Adrenal gland (tissue), 12 donors: ENCODE results near the gene PCGF6. TPM values are rescaled to one million over a fixed set of nuclear protein-coding genes. Genes with fewer than 3 reads are reported as not detected.
"Not testable (repeated sequence)": the region's sequence is repeated elsewhere in the genome, so short reads cannot be mapped to it uniquely, and the experiment has no call there.

Source experiments
- DNase-seq, 7 donors: peaks; one replicate each; pipeline ENCODE4 v3.0.0-alpha.2; 2019 to 2020
- H3K27ac ChIP-seq, 5 donors: fragments of 200-600 bp; sonication (generic) in 4 of 5; 1 replicate in 3 of 5; 2 replicates in 2 of 5; pipeline versions ENCODE4 v1.5.1 to v1.8.0; 2016 to 2020; ENCODE audit warnings: mild to moderate bottlenecking in 1 of 5
- H3K27me3 ChIP-seq: fragments of 200-600 bp; 2 replicates; pipeline ENCODE4 v1.8.0; 2021
- H3K36me3 ChIP-seq, 2 donors: fragments of 200-600 bp; replicated peaks in 1 of 2; 1 replicate in 1 of 2; 2 replicates in 1 of 2; pipeline versions ENCODE4 v1.5.1 to v1.8.0; 2018 to 2022
- H3K4me1 ChIP-seq, 2 donors: fragments of 200-600 bp; replicated peaks in 1 of 2; 1 replicate in 1 of 2; 2 replicates in 1 of 2; pipeline versions ENCODE4 v1.5.1 to v1.8.0; 2018 to 2021
- H3K4me3 ChIP-seq, 4 donors: fragments of 200-600 bp; sonication (generic) in 3 of 4; one replicate each; pipeline ENCODE4 v1.5.1; 2016 to 2018
- H3K9me3 ChIP-seq, 3 donors: fragments of 200-600 bp; sonication (generic) in 1 of 3; replicated peaks in 1 of 3; 1 replicate in 2 of 3; 2 replicates in 1 of 3; pipeline versions ENCODE4 v1.5.1 to v1.8.0; 2016 to 2021
- CTCF ChIP-seq, 6 experiments: fragments of 450-650 bp in 4 of 6; fragments of 200-600 bp in 2 of 6; sonication (generic) in 1 of 6; IDR thresholded peaks; 1 replicate in 5 of 6; 2 replicates in 1 of 6; pipeline versions ENCODE4 v1.5.1 to v1.8.0; 2016 to 2021; ENCODE audit warnings: antibody characterized with exemption in 6 of 6, mild to moderate bottlenecking in 2 of 6, moderate library complexity in 1 of 6
- POLR2A ChIP-seq, 2 donors: fragments of 450-650 bp; IDR thresholded peaks; one replicate each; pipeline ENCODE4 v1.6.1; 2017; ENCODE audit warnings: antibody characterized with exemption in 2 of 2, mild to moderate bottlenecking in 2 of 2, moderate library complexity in 1 of 2
- WGBS, 4 donors: extraction: QIAGEN DNeasy Blood & Tissue Kit in 2 of 4; methylation state at CpG; one replicate each; pipeline versions ENCODE4 v1.1.5 to v1.1.7; 2013 to 2017; 5-methylcytosine and 5-hydroxymethylcytosine counted together
- intact Hi-C, 2 donors: fragments of 100-400 bp; cut with DNase I; formaldehyde crosslinking; loops; one replicate each; pipeline versions ENCODE4 v1.14.1 to v1.15.0; 2022 to 2023
- polyA plus RNA-seq, 3 donors: library from polyadenylated mRNA; stranded (reverse); fragments of 200-250 nt in 2 of 3; fragments of 350-450 nt in 1 of 3; fragmentation: Illumina TruSeq in 1 of 3; extraction: RNeasy Lipid Tissue Mini Kit (QIAGEN cat#74804) in 1 of 3; gene quantifications; one replicate each; pipeline ENCODE4 v1.2.3, GENCODE V29; 2013 to 2014
- total RNA-seq, 9 donors: library from RNA; depleted of rRNA in 4 of 9; stranded (reverse); fragments of >200 nt in 4 of 9; fragments of 120-200 nt in 1 of 9; fragmentation: NEBNext Ultra II Directional in 1 of 9; extraction: Animal tissue kit (Norgen Biotek cat#: 25700) in 1 of 9; gene quantifications; one replicate each; pipeline versions ENCODE4 v1.1.0 to v1.2.4, GENCODE V29; 2013 to 2023
- donor health status: healthy with polysubstance abuse.
- donor health status: Bipolar disorder and iron deficiency.
- donor health status: DM: yes; HTN: yes; CAD: no.
- donor health status: DM: no; HTN: no; CAD: no.
- donor health status: DM: no; HTN: no; CAD: no.
- donor health status: DM: yes; HTN: yes; CAD: no.

The PCGF6 gene
- total and polyA plus RNA-seq, 12 donors, result 3.1 to 12.3 (median 7.3) TPM

- no peaks in the 10 kb centered on the region for H3K27me3 ChIP-seq
- WGBS, 4 donors, result 71 to 79% (median 72%) methylated on average over 5 of the region's 5 CpGs
- no peak for TF ChIP-seq CTCF (IDR thresholded peaks at IDR 0.05)
- TF ChIP-seq POLR2A (IDR thresholded peaks at IDR 0.05), result no peak
- no peaks in the 10 kb centered on the region for H3K36me3 ChIP-seq
- H3K4me1 ChIP-seq, result no peaks in the 10 kb centered on the region
- peak in 1 of 7 donors; percentile 9 for DNase-seq
- no peak overlapping the region for H3K27ac ChIP-seq
- intact Hi-C loops, result no loop called here
- no peak overlapping the region for H3K4me3 ChIP-seq
- no peaks in the 10 kb centered on the region for H3K9me3 ChIP-seq
These were observed 5.1 kb upstream of the PCGF6 start for GRCh38 chr10:103355906-103356599.

GRCh38 chr10:103354567-103354966 lies 3.6 kb upstream of the PCGF6 start:
- H3K9me3 ChIP-seq, H3K36me3 ChIP-seq, H3K27ac ChIP-seq, H3K4me3 ChIP-seq, H3K4me1 ChIP-seq, intact Hi-C loops, DNase-seq, H3K27me3 ChIP-seq: not testable (repeated sequence)
- 81 to 96% (median 92%) methylated on average over 4 of the region's 4 CpGs for WGBS, 4 donors

- Histone ChIP-seq H3K4me1 (peaks cover 0 to 6% of the 10 kb centered on the region in 2 donors), H3K9me3 (no peaks in the 10 kb centered on the region), H3K4me3 (no peak overlapping the region), H3K27ac (no peak overlapping the region), H3K27me3 (no peaks in the 10 kb centered on the region), H3K36me3 (peaks cover 0 to 5% of the 10 kb centered on the region in 2 donors)
- peak in 1 of 7 donors; percentile 6 for DNase-seq
- TF ChIP-seq CTCF (IDR thresholded peaks at IDR 0.05) (no peak), POLR2A (IDR thresholded peaks at IDR 0.05) (no peak)
- WGBS, 4 donors, result 38 to 39% (median 38%) methylated on average over 2 of the region's 2 CpGs
- intact Hi-C loops, result no loop called here
These were observed 2.3 kb upstream of the PCGF6 start for GRCh38 chr10:103353281-103353680.

GRCh38 chr10:103350175-103350516 lies 794 bp downstream of the PCGF6 start:
- DNase-seq, result peak in 1 of 7 donors; percentile 37
- Histone ChIP-seq H3K9me3 (no peaks in the 10 kb centered on the region), H3K27ac (peak overlapping the region in 4 of 5 donors; percentile 71 to 88 (median 80)), H3K27me3 (no peaks in the 10 kb centered on the region), H3K4me1 (peaks cover 0 to 6% of the 10 kb centered on the region in 2 donors), H3K4me3 (peak overlapping the region; percentile 62 to 98 (median 84)), H3K36me3 (peaks cover 0 to 31% of the 10 kb centered on the region in 2 donors)
- intact Hi-C loops, result no loop called here
- no peak for TF ChIP-seq POLR2A (IDR thresholded peaks at IDR 0.05)
- no peak for TF ChIP-seq CTCF (IDR thresholded peaks at IDR 0.05)
- 57 to 60% (median 59%) methylated on average over 16 of the region's 16 CpGs for WGBS, 4 donors

GRCh38 chr10:103336370-103336769 lies 14.6 kb downstream of the PCGF6 start:
- 93 to 96% (median 94%) methylated on average over 4 of the region's 4 CpGs for WGBS, 4 donors
- Histone ChIP-seq H3K27me3 (no peaks in the 10 kb centered on the region), H3K27ac (no peak overlapping the region), H3K4me1 (no peaks in the 10 kb centered on the region), H3K36me3 (peaks cover 0 to 31% of the 10 kb centered on the region in 2 donors), H3K9me3 (no peaks in the 10 kb centered on the region), H3K4me3 (no peak overlapping the region)
- intact Hi-C loops, result no loop called here
- TF ChIP-seq CTCF (IDR thresholded peaks at IDR 0.05), result no peak
- TF ChIP-seq POLR2A (IDR thresholded peaks at IDR 0.05), result no peak
- DNase-seq, result peak in 1 of 7 donors; percentile 13
